Measurements from ENCODE around the gene MIB1. TPM values are rescaled to one million over a fixed set of nuclear protein-coding genes. Genes with fewer than 3 reads are reported as not detected.

MIB1 gene
- total RNA-seq, 1 experiment from 2014 or later: 56.1 TPM

DNA sequence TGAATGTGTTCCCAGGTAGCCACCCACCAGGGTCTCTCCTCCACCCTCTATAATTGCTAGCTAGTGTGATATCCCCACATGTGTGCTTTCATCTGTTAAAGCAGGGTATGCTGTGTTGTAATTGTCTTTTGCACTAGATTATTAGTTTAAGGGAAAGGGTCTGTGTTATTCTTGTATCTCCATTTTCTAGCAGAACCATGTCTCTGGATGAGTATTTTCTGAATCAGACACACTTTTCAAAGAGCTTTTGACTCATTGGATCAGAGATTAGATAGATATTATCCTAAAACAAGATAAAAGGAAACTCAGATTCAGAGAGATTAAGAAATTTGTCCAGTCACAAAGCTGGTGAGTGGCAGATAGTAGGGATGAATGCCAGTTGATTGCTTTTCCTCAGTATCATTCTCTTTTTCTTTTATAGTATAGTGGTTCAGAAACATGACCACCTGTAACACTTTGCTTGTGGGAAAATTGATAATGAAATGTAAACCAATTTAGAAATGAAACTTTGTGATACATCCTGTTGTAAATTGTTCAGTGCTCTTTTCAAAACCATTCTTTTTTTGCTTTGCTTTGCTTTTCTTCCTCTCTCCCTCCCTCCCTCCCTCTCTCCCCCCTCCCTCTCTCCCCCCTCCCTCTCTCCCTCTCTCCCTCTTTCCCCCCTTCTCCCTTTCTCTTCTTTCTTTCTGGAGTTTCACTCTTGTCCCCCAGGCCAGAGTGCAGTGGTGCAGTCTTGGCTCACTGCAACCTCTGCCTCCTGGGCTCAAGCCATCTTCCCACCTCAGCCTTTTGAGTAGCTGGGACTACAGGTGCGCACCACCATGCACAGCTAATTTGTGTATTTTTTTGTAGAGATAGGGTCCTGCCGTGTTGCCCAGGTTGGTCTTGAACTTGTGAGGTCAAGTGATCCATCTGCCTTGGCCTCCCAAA lies 7.4 kb downstream of the MIB1 start:
- H3K27ac ChIP-seq (ENCODE audit: low read depth, low read length): no peak overlapping the region
- H3K27me3 ChIP-seq (ENCODE audit: insufficient read depth, low read length): no peaks in the 10 kb centered on the region
- no TSS peak for BruUV-seq (replicated peaks)
- no peak overlapping the region for H2AFZ ChIP-seq (ENCODE audit: low read depth, low read length, poor library complexity, severe bottlenecking)
- no peak for TF ChIP-seq EGR1 (IDR thresholded peaks at IDR 0.05; ENCODE audit: low read depth)
- no peak for TF ChIP-seq EZH2phosphoT487 (IDR thresholded peaks at IDR 0.05; ENCODE audit: borderline replicate concordance)
- TF ChIP-seq POLR2AphosphoS5 (IDR thresholded peaks at IDR 0.05; ENCODE audit: low read depth, low read length): no peak
- TF ChIP-seq SP1 (IDR thresholded peaks at IDR 0.05; ENCODE audit: low read depth): no peak
- TF ChIP-seq TCF7L2 (IDR thresholded peaks at IDR 0.05; ENCODE audit: borderline replicate concordance, extremely low read depth, insufficient read depth, insufficient read length): no peak
- no peak for TF ChIP-seq SRF (IDR thresholded peaks at IDR 0.05; ENCODE audit: low read depth)
- no peak for TF ChIP-seq POLR2A (IDR thresholded peaks at IDR 0.05; ENCODE audit: borderline replicate concordance, extremely low read depth, insufficient read depth, insufficient read length)
- intact Hi-C loops (cut with micrococcal nuclease): no loop called here
- H3K9ac ChIP-seq (ENCODE audit: low read length): no peak overlapping the region
- no peaks in the 10 kb centered on the region for H3K9me3 ChIP-seq (ENCODE audit: control insufficient read depth in 1 of 2, insufficient read depth in 1 of 2, low read depth in 1 of 2, low read length in 2 of 2)
- 0 out of 4 replicates have a peak, but pooled peaks cover 0 to 3% of the 10 kb centered on the region in 2 experiments for H3K4me1 ChIP-seq (ENCODE audit: control insufficient read depth in 1 of 2, insufficient read depth in 2 of 2, low read length in 2 of 2)
- no peak for ATAC-seq
- H3K36me3 ChIP-seq (ENCODE audit: control insufficient read depth in 1 of 2, insufficient read depth in 2 of 2, low read length in 2 of 2): no peaks in the 10 kb centered on the region
- H3K9me2 ChIP-seq (ENCODE audit: insufficient read depth): no peaks in the 10 kb centered on the region
- ChIA-PET CTCF (interaction anchor here (0.6 kb wide), 1 partner anchor 136 kb away, joined by 4 read pairs; the partner anchor contains the start of gene SNRPD1), POLR2A (interaction anchor here (0.6 kb wide), 1 partner anchor 141 kb away, joined by 3 read pairs; no protein-coding TSS in a partner anchor), RAD21 (ENCODE audit: low non-redundant PET in 1 of 2, low total read pairs in 2 of 2, uncharacterized antibody in 2 of 2, unreplicated experiment in 2 of 2) (no interaction called here)
- no peaks in the 10 kb centered on the region for H4K20me1 ChIP-seq (ENCODE audit: insufficient read depth)
- H3K79me2 ChIP-seq (ENCODE audit: insufficient read depth, low read length): peaks cover 73% of the 10 kb centered on the region
- DNase-seq (ENCODE audit: low read depth, low spot score): no peak
- no peak overlapping the region for H3K4me3 ChIP-seq (replicated peaks in 1 of 2; ENCODE audit: low read depth in 1 of 2, low read length in 2 of 2)
- no peak overlapping the region for H3K4me2 ChIP-seq (ENCODE audit: low read length)

DNA sequence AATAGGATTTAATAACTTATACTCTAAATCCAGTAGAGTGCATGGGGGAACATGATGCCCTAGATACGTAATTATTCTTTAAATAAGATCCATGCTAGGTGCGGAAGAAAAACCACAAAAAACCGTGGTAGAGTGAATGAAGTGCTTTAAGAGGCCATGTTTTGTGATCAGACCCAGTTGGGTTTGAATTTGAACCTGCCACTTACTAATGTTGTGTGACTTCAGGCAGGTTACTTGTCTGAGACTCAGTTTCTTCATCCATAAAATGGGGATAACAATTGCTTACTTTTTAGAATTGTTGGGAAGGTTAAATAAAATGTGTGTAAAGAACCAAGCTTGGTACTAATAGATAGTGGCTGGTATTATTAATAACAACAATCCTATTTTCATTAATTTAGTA lies 17.2 kb downstream of the MIB1 start:
- Histone ChIP-seq H3K9me3 (ENCODE audit: control insufficient read depth in 1 of 2, insufficient read depth in 1 of 2, low read depth in 1 of 2, low read length in 2 of 2) (no peaks in the 10 kb centered on the region), H3K4me2 (ENCODE audit: low read length) (no peak overlapping the region), H3K4me1 (ENCODE audit: control insufficient read depth in 1 of 2, insufficient read depth in 2 of 2, low read length in 2 of 2) (no peaks in the 10 kb centered on the region), H3K27me3 (ENCODE audit: insufficient read depth, low read length) (no peaks in the 10 kb centered on the region), H3K79me2 (ENCODE audit: insufficient read depth, low read length) (peaks cover 49% of the 10 kb centered on the region), H3K27ac (ENCODE audit: low read depth, low read length) (no peak overlapping the region), H3K9me2 (ENCODE audit: insufficient read depth) (no peaks in the 10 kb centered on the region), H2AFZ (ENCODE audit: low read depth, low read length, poor library complexity, severe bottlenecking) (no peak overlapping the region), H3K4me3 (replicated peaks in 1 of 2; ENCODE audit: low read depth in 1 of 2, low read length in 2 of 2) (no peak overlapping the region), H3K9ac (ENCODE audit: low read length) (no peak overlapping the region), H4K20me1 (ENCODE audit: insufficient read depth) (no peaks in the 10 kb centered on the region), H3K36me3 (ENCODE audit: control insufficient read depth in 1 of 2, insufficient read depth in 2 of 2, low read length in 2 of 2) (no peaks in the 10 kb centered on the region)
- ChIA-PET RAD21 (ENCODE audit: low non-redundant PET in 1 of 2, low total read pairs in 2 of 2, uncharacterized antibody in 2 of 2, unreplicated experiment in 2 of 2) (no interaction called here), CTCF (no interaction called here), POLR2A (no interaction called here)
- intact Hi-C loops (cut with micrococcal nuclease): no loop called here
- no peak for ATAC-seq
- no peak for TF ChIP-seq SIN3A (IDR thresholded peaks at IDR 0.05; ENCODE audit: low read depth)
- TF ChIP-seq, protein P1, sequence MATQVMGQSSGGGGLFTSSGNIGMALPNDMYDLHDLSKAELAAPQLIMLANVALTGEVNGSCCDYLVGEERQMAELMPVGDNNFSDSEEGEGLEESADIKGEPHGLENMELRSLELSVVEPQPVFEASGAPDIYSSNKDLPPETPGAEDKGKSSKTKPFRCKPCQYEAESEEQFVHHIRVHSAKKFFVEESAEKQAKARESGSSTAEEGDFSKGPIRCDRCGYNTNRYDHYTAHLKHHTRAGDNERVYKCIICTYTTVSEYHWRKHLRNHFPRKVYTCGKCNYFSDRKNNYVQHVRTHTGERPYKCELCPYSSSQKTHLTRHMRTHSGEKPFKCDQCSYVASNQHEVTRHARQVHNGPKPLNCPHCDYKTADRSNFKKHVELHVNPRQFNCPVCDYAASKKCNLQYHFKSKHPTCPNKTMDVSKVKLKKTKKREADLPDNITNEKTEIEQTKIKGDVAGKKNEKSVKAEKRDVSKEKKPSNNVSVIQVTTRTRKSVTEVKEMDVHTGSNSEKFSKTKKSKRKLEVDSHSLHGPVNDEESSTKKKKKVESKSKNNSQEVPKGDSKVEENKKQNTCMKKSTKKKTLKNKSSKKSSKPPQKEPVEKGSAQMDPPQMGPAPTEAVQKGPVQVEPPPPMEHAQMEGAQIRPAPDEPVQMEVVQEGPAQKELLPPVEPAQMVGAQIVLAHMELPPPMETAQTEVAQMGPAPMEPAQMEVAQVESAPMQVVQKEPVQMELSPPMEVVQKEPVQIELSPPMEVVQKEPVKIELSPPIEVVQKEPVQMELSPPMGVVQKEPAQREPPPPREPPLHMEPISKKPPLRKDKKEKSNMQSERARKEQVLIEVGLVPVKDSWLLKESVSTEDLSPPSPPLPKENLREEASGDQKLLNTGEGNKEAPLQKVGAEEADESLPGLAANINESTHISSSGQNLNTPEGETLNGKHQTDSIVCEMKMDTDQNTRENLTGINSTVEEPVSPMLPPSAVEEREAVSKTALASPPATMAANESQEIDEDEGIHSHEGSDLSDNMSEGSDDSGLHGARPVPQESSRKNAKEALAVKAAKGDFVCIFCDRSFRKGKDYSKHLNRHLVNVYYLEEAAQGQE (IDR thresholded peaks at IDR 0.05; ENCODE audit: low read depth): no peak
- TF ChIP-seq SRF (IDR thresholded peaks at IDR 0.05; ENCODE audit: low read depth): no peak
- no peak for TF ChIP-seq CEBPB (IDR thresholded peaks at IDR 0.05; ENCODE audit: low read depth)
- no peak for TF ChIP-seq EGR1 (IDR thresholded peaks at IDR 0.05; ENCODE audit: low read depth)
- TF ChIP-seq ZFX (IDR thresholded peaks at IDR 0.05): no peak
- TF ChIP-seq TCF7L2 (IDR thresholded peaks at IDR 0.05; ENCODE audit: borderline replicate concordance, extremely low read depth, insufficient read depth, insufficient read length): no peak
- TF ChIP-seq EZH2phosphoT487 (IDR thresholded peaks at IDR 0.05; ENCODE audit: borderline replicate concordance): no peak
- no TSS peak for BruUV-seq (replicated peaks)
- no peak for DNase-seq (ENCODE audit: low read depth, low spot score)

Measured in HCT116 (cell line).